ENCODE results near the gene RBL1.

- TF ChIP-seq POLR2AphosphoS5 (IDR thresholded peaks at IDR 0.05; ENCODE audit: low read depth, low read length) (no peak), REST (IDR thresholded peaks at IDR 0.05; ENCODE audit: insufficient read depth in 1 of 2, low read depth in 2 of 2, low read length in 2 of 2) (no peak)
These were observed 126.2 kb downstream of the RBL1 start for GRCh38 chr20:36969478-36970186.
